Measurements from ENCODE around the gene LMCD1. TPM values are rescaled to one million over a fixed set of nuclear protein-coding genes. Genes with fewer than 3 reads are reported as not detected.

LMCD1 gene
- polyA plus RNA-seq, 1 of the 3 experiments (the other 2 are of a cell fraction) = 23.6 TPM

DNA sequence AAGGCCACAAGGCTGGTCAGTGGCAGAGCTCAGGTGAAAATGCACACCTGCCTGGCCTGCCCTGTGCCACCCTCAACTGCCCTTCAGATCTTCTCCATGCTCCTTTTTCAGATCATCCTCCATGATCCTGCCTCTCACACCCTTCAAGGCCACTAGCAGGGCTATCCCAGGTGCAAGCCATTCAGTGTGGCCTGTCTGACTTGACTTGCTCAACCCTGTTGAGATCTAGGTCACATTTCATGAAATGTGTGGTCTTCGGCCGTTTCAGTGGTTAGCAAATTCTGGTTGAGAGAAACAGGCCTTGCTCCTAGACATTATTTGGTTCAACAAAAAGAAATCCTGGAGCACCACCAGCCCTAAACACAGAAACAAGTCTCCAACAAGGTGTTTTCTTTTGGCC lies 26.6 kb upstream of the LMCD1 start:
- WGBS (ENCODE audit: low lambda C conversion rate) = 92% methylated on average over 2 of the region's 2 CpGs
- Histone ChIP-seq H3K79me2 (ENCODE audit: insufficient read depth) (no peaks in the 10 kb centered on the region), H3K9ac (no peak overlapping the region), H3K4me1 (ENCODE audit: control insufficient read depth in 1 of 2, insufficient read depth in 2 of 2, low read depth in 1 of 2, low read length in 1 of 2) (no peaks in the 10 kb centered on the region; a peak in 1 of 4 replicates), H3F3A (replicated peaks; ENCODE audit: insufficient read depth) (no peaks in the 10 kb centered on the region), H3K4me2 (no peak overlapping the region), H3K9me3 (no peaks in the 10 kb centered on the region), H4K20me1 (ENCODE audit: insufficient read depth) (no peaks in the 10 kb centered on the region), H3K27ac (ENCODE audit: low read depth in 2 of 2, low read length in 1 of 2) (no peak overlapping the region), H3K36me3 (replicated peaks in 1 of 2; ENCODE audit: control insufficient read depth in 1 of 2, insufficient read depth in 2 of 2, low read length in 1 of 2) (no peaks in the 10 kb centered on the region), H3K9me2 (no peaks in the 10 kb centered on the region), H2AFZ (ENCODE audit: low read depth) (no peak overlapping the region), H3K4me3 (ENCODE audit: low read depth in 2 of 2, low read length in 1 of 2) (no peak overlapping the region), H3K27me3 (ENCODE audit: insufficient read depth) (no peaks in the 10 kb centered on the region)
- ChIA-PET CTCF (no interaction called here), POLR2A (no interaction called here)
- no peak for DNase-seq
- TF ChIP-seq FOXJ3 (CRISPR knock-in tag; IDR thresholded peaks at IDR 0.05) = no peak
- TF ChIP-seq, protein P1, sequence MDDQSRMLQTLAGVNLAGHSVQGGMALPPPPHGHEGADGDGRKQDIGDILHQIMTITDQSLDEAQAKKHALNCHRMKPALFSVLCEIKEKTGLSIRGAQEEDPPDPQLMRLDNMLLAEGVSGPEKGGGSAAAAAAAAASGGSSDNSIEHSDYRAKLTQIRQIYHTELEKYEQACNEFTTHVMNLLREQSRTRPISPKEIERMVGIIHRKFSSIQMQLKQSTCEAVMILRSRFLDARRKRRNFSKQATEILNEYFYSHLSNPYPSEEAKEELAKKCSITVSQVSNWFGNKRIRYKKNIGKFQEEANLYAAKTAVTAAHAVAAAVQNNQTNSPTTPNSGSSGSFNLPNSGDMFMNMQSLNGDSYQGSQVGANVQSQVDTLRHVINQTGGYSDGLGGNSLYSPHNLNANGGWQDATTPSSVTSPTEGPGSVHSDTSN (IDR thresholded peaks at IDR 0.05) = no peak
- TF ChIP-seq POLR2AphosphoS5 (IDR thresholded peaks at IDR 0.05; ENCODE audit: low read depth, low read length) = no peak
- no peak for TF ChIP-seq TEAD4 (IDR thresholded peaks at IDR 0.05; ENCODE audit: borderline replicate concordance, insufficient read depth)
- TF ChIP-seq, protein P2, sequence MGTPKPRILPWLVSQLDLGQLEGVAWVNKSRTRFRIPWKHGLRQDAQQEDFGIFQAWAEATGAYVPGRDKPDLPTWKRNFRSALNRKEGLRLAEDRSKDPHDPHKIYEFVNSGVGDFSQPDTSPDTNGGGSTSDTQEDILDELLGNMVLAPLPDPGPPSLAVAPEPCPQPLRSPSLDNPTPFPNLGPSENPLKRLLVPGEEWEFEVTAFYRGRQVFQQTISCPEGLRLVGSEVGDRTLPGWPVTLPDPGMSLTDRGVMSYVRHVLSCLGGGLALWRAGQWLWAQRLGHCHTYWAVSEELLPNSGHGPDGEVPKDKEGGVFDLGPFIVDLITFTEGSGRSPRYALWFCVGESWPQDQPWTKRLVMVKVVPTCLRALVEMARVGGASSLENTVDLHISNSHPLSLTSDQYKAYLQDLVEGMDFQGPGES (IDR thresholded peaks at IDR 0.05; ENCODE audit: low read depth, low read length) = no peak
- TF ChIP-seq SIN3A (IDR thresholded peaks at IDR 0.05; ENCODE audit: borderline replicate concordance, low read depth, low read length) = no peak
- TF ChIP-seq, protein P3, sequence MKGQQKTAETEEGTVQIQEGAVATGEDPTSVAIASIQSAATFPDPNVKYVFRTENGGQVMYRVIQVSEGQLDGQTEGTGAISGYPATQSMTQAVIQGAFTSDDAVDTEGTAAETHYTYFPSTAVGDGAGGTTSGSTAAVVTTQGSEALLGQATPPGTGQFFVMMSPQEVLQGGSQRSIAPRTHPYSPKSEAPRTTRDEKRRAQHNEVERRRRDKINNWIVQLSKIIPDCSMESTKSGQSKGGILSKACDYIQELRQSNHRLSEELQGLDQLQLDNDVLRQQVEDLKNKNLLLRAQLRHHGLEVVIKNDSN (IDR thresholded peaks at IDR 0.05; ENCODE audit: borderline replicate concordance, low read depth) = no peak
- TF ChIP-seq, protein P4, sequence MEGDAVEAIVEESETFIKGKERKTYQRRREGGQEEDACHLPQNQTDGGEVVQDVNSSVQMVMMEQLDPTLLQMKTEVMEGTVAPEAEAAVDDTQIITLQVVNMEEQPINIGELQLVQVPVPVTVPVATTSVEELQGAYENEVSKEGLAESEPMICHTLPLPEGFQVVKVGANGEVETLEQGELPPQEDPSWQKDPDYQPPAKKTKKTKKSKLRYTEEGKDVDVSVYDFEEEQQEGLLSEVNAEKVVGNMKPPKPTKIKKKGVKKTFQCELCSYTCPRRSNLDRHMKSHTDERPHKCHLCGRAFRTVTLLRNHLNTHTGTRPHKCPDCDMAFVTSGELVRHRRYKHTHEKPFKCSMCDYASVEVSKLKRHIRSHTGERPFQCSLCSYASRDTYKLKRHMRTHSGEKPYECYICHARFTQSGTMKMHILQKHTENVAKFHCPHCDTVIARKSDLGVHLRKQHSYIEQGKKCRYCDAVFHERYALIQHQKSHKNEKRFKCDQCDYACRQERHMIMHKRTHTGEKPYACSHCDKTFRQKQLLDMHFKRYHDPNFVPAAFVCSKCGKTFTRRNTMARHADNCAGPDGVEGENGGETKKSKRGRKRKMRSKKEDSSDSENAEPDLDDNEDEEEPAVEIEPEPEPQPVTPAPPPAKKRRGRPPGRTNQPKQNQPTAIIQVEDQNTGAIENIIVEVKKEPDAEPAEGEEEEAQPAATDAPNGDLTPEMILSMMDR (IDR thresholded peaks at IDR 0.05) = no peak
- no peak for TF ChIP-seq CHD2 (IDR thresholded peaks at IDR 0.05; ENCODE audit: low read length, partially characterized antibody)
- no peak for TF ChIP-seq RCOR1 (IDR thresholded peaks at IDR 0.05; ENCODE audit: low read length)

DNA sequence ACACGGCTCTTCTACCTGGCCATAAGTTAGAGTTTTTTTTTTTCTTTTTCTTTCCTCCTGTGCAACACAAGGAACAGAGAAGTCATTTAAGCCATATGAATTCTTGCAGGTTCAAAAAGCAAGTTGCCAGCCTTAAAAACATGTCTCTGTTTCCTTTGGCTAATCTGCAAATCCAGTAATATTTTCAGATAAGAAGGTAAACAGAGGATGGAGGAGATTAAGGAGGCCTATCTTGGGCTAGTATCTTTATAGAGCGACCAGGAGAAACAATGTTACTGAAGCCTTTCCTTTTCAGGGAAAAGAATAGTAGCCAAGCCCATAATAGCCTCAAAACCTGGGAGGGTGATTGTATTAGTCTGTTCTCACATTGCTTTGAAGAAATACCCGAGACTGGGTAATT lies 20.9 kb upstream of the LMCD1 start:
- Histone ChIP-seq H3K79me2 (ENCODE audit: insufficient read depth) (no peaks in the 10 kb centered on the region), H3K4me3 (ENCODE audit: low read depth in 2 of 2, low read length in 1 of 2) (no peak overlapping the region), H3K4me2 (no peak overlapping the region), H3K27me3 (ENCODE audit: insufficient read depth) (no peaks in the 10 kb centered on the region), H3K36me3 (replicated peaks in 1 of 2; ENCODE audit: control insufficient read depth in 1 of 2, insufficient read depth in 2 of 2, low read length in 1 of 2) (no peaks in the 10 kb centered on the region), H3F3A (replicated peaks; ENCODE audit: insufficient read depth) (peaks cover 6% of the 10 kb centered on the region), H4K20me1 (ENCODE audit: insufficient read depth) (no peaks in the 10 kb centered on the region), H3K4me1 (ENCODE audit: control insufficient read depth in 1 of 2, insufficient read depth in 2 of 2, low read depth in 1 of 2, low read length in 1 of 2) (peaks cover 6 to 10% of the 10 kb centered on the region in 2 experiments; a peak in 2 of 4 replicates), H3K9me3 (no peaks in the 10 kb centered on the region), H3K9ac (no peak overlapping the region), H3K27ac (ENCODE audit: low read depth in 2 of 2, low read length in 1 of 2) (no peak overlapping the region), H3K9me2 (no peaks in the 10 kb centered on the region), H2AFZ (ENCODE audit: low read depth) (no peak overlapping the region)
- 67% methylated on average over 3 of the region's 3 CpGs for WGBS (ENCODE audit: low lambda C conversion rate)
- ChIA-PET POLR2A (no interaction called here), CTCF (interaction anchor here (0.7 kb wide), 1 partner anchor 22 kb away, joined by 3 read pairs; no protein-coding TSS in a partner anchor)
- TF ChIP-seq, protein P5, sequence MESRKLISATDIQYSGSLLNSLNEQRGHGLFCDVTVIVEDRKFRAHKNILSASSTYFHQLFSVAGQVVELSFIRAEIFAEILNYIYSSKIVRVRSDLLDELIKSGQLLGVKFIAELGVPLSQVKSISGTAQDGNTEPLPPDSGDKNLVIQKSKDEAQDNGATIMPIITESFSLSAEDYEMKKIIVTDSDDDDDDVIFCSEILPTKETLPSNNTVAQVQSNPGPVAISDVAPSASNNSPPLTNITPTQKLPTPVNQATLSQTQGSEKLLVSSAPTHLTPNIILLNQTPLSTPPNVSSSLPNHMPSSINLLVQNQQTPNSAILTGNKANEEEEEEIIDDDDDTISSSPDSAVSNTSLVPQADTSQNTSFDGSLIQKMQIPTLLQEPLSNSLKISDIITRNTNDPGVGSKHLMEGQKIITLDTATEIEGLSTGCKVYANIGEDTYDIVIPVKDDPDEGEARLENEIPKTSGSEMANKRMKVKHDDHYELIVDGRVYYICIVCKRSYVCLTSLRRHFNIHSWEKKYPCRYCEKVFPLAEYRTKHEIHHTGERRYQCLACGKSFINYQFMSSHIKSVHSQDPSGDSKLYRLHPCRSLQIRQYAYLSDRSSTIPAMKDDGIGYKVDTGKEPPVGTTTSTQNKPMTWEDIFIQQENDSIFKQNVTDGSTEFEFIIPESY (IDR thresholded peaks at IDR 0.05; ENCODE audit: borderline replicate concordance, low read depth) = no peak
- TF ChIP-seq, protein P6, sequence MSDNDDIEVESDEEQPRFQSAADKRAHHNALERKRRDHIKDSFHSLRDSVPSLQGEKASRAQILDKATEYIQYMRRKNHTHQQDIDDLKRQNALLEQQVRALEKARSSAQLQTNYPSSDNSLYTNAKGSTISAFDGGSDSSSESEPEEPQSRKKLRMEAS (IDR thresholded peaks at IDR 0.05; ENCODE audit: low read depth) = no peak
- TF ChIP-seq SMC3 (IDR thresholded peaks at IDR 0.05; ENCODE audit: low read depth, low read length) (no peak), MEF2A (IDR thresholded peaks at IDR 0.05; ENCODE audit: borderline replicate concordance, low read depth) (no peak), ELF1 (IDR thresholded peaks at IDR 0.05) (no peak), JUND (IDR thresholded peaks at IDR 0.05) (no peak), TCF12 (IDR thresholded peaks at IDR 0.05) (no peak), EZH2phosphoT487 (IDR thresholded peaks at IDR 0.05; ENCODE audit: borderline replicate concordance, low read depth) (no peak), TAF1 (IDR thresholded peaks at IDR 0.05; ENCODE audit: borderline replicate concordance, low read depth, low read length) (no peak), NRF1 (IDR thresholded peaks at IDR 0.05; ENCODE audit: low read depth, low read length) (no peak)
- TF ChIP-seq, protein P3 (IDR thresholded peaks at IDR 0.05; ENCODE audit: borderline replicate concordance, low read depth) = no peak
- no peak for DNase-seq
